H7 (cell line): ENCODE data around the gene CACNA1G. TPM values are rescaled to one million over a fixed set of nuclear protein-coding genes. Genes with fewer than 3 reads are reported as not detected.

Experiments
- DNase-seq: peaks from one replicate; pipeline ENCODE4 v3.0.0; 2012
- H3K27me3 ChIP-seq: 2 replicates; pipeline ENCODE4 v1.6.0; 2011; ENCODE audit warnings: mild to moderate bottlenecking, low read length; ENCODE audit not compliant: control insufficient read depth, insufficient read depth
- H3K36me3 ChIP-seq: replicated peaks from 2 replicates; pipeline ENCODE4 v1.5.1; 2011; ENCODE audit warnings: low read length; ENCODE audit not compliant: control insufficient read depth, insufficient read depth
- H3K4me3 ChIP-seq: 2 replicates; pipeline ENCODE4 v1.5.1; 2011; ENCODE audit warnings: low read depth, mild to moderate bottlenecking, control low read depth, low read length, moderate library complexity; ENCODE audit not compliant: insufficient read depth
- total RNA-seq: library from RNA; depleted of rRNA; stranded (reverse); fragments of >200 nt; shearing (Covaris generic); gene quantifications from 2 replicates; pipeline ENCODE4 v1.2.3, GENCODE V29; 2014

The CACNA1G gene
- total RNA-seq, 1 experiment from 2014 or later = 1.9 TPM

DNA sequence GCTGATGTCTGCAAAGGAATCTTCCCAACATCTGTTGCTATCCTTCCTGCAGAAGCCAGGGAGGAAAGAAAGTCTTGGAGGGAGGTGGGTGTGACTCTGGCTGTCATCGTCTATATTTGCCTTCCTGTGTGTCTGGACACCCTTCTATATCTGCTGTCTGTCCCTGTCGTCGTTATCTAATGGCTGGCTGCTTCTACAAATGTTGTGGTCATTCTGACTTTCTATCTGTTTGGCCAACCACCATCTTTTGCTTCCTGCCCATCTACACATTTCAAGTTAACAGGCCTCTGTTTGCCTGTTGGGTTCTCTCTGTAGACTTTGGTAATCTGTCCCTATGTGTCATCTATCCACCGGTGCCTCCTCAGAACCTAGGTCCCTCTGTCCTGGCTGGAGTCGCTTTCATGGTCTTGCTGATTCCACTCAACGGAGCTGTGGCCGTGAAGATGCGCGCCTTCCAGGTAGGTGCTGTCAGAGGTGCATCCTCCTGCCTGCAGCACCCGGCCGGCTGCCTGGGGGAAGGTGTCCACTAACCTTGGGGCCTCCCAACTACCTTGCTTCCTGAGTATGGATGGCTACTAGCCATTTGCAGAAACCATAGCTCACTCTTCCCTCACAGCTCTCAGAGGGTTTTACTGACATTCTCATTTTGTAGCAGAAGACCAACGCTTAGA, 104.4 kb downstream of the CACNA1G start:
- H3K4me3 ChIP-seq = no peak overlapping the region
- H3K27me3 ChIP-seq = no peaks in the 10 kb centered on the region
- no peaks in the 10 kb centered on the region for H3K36me3 ChIP-seq
- DNase-seq = no peak

- Histone ChIP-seq H3K27me3 (no peaks in the 10 kb centered on the region), H3K4me3 (no peak overlapping the region), H3K36me3 (no peaks in the 10 kb centered on the region)
- DNase-seq = no peak
Observed at GRCh38 chr17:50665838-50666237, 105.3 kb downstream of the CACNA1G start.

DNA sequence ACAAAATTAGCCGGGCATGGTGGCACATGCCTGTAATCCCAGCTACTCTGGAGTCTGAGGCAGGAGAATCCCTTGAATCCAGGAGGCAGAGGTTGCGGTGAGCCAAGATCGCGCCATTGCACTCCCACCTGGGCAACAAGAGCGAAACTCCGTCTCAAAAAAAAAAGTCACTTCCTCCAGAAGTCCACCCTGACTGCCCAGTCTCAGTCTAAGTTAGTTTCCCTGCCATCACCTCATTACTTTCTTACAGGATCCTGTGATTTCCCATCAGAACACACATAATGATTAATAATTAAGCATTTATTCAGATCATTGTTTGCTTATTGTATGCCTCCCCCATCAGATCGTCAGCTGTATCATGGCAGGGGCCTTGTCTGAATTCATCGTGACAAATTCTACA, 105.8 kb downstream of the CACNA1G start:
- no peaks in the 10 kb centered on the region for H3K27me3 ChIP-seq
- no peaks in the 10 kb centered on the region for H3K36me3 ChIP-seq
- no peak overlapping the region for H3K4me3 ChIP-seq
- no peak for DNase-seq

DNA sequence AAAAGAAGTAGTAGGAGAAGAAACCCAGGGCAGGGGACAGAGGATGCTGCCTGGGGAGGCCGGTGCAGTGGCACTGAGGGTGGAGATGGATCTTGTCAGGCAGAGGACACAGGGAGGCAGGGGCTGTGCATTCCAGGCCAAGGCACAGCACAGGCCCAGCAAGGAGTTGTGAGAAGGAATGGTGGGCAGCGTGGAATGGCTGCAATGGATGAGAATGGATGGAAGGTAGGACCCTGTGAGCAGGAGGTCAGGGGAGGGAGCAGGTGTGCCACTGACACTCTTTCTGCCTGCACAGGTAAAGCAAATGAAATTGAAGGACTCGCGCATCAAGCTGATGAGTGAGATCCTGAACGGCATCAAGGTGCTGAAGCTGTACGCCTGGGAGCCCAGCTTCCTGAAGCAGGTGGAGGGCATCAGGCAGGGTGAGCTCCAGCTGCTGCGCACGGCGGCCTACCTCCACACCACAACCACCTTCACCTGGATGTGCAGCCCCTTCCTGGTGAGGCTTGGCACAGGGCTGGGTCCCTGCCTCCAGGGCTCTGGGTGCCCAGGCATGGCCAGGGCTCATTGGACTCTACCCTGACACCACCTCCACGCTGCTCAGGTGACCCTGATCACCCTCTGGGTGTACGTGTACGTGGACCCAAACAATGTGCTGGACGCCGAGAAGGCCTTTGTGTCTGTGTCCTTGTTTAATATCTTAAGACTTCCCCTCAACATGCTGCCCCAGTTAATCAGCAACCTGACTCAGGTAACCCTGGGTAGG, 106.9 kb downstream of the CACNA1G start:
- DNase-seq = no peak
- Histone ChIP-seq H3K27me3 (no peaks in the 10 kb centered on the region), H3K36me3 (no peaks in the 10 kb centered on the region), H3K4me3 (no peak overlapping the region)

- peak; percentile 81 for DNase-seq
- no peak overlapping the region for H3K4me3 ChIP-seq
- no peaks in the 10 kb centered on the region for H3K27me3 ChIP-seq
- H3K36me3 ChIP-seq = no peaks in the 10 kb centered on the region
Observed at GRCh38 chr17:50668025-50668837, 107.7 kb downstream of the CACNA1G start.

GRCh38 chr17:50668838-50669581, 108.5 kb downstream of the CACNA1G start:
- DNase-seq = peak; percentile 33
- Histone ChIP-seq H3K36me3 (no peaks in the 10 kb centered on the region), H3K27me3 (no peaks in the 10 kb centered on the region), H3K4me3 (no peak overlapping the region)

DNA sequence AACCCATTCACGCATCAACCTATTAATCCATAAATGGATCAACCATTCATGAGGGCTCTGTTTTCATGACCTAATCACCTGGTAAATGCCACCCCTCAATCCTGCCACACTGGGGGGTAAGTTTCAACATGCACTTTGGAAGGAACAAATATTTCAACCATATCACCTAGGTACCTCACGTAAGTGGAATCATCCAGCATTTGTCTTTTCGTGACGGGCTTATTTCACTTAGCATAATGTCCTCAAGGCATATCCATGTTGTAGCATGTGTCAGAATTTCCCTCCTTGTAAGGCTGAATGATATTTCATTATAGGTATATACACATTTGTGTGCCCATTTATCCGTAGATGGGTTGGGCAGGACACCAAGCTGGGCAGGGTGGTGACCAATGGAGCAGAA, 111.6 kb downstream of the CACNA1G start:
- Histone ChIP-seq H3K4me3 (no peak overlapping the region), H3K27me3 (no peaks in the 10 kb centered on the region), H3K36me3 (no peaks in the 10 kb centered on the region)
- peak; percentile 9 for DNase-seq

DNA sequence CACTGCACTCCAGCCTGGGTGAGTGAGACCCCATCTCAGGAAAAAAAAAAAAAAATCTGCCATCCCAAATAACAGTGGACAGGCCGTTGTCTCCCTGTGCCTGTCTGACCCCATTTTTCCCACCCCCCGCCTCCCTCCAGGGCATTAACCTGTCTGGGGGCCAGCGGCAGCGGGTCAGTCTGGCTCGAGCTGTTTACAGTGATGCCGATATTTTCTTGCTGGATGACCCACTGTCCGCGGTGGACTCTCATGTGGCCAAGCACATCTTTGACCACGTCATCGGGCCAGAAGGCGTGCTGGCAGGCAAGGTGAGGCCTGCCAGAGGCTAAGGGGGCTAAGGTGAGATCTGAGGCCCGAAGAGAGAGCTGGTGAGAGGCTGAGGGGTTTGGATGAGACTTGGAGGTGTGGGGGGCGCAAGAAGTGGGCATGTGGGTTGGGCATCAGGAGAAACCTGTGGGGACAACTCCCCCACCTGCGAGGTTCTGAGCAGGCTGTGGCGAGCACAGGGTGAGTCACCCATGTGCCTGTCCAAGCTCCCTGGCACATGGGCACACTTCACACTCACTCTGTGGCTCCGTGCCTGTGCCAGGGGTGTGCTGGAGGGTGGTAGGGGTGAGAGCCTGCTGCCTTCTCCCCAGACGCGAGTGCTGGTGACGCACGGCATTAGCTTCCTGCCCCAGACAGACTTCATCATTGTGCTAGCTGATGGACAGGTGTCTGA, 112.5 kb downstream of the CACNA1G start:
- Histone ChIP-seq H3K27me3 (no peaks in the 10 kb centered on the region), H3K4me3 (no peak overlapping the region), H3K36me3 (no peaks in the 10 kb centered on the region)
- peak; percentile 27 for DNase-seq

DNA sequence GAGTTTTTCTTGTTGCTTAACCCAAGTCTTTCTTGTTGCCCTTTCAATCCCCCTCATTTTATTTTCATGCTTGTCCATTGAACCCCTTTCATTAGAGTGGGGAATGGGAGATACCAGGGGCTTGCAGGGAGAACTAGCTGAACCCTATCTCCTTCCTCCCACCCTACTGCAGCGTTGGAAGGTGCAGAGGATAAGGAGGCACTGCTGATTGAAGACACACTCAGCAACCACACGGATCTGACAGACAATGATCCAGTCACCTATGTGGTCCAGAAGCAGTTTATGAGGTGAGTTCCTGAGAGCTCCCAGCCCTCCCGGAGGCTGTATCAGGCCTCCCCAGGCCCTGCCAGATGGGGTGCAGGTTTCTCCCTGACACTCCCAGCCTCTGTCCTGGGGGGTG, 114.7 kb downstream of the CACNA1G start:
- Histone ChIP-seq H3K4me3 (no peak overlapping the region), H3K27me3 (no peaks in the 10 kb centered on the region), H3K36me3 (no peaks in the 10 kb centered on the region)
- peak; percentile 35 for DNase-seq

DNA sequence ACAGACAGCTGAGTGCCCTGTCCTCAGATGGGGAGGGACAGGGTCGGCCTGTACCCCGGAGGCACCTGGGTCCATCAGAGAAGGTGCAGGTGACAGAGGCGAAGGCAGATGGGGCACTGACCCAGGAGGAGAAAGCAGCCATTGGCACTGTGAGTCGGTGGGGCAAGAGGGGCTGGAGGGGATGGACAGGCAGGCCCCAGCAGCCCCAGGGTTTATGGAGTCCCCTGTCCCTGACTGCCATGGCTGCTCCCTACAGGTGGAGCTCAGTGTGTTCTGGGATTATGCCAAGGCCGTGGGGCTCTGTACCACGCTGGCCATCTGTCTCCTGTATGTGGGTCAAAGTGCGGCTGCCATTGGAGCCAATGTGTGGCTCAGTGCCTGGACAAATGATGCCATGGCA, 115.1 kb downstream of the CACNA1G start:
- Histone ChIP-seq H3K27me3 (no peaks in the 10 kb centered on the region), H3K4me3 (no peak overlapping the region), H3K36me3 (no peaks in the 10 kb centered on the region)
- peak; percentile 41 for DNase-seq

- DNase-seq = peak; percentile 41
- no peaks in the 10 kb centered on the region for H3K27me3 ChIP-seq
- no peak overlapping the region for H3K4me3 ChIP-seq
- no peaks in the 10 kb centered on the region for H3K36me3 ChIP-seq
Observed at GRCh38 chr17:50676065-50676975, 115.8 kb downstream of the CACNA1G start.
